HG03521 (cell line): ENCODE measurements around the gene BCLAF1.

Experiments
- ATAC-seq: cut with Tn5 transposase; IDR thresholded peaks from one replicate; pipeline ENCODE4 v1.9.1; 2021; ENCODE audit warnings: mild to moderate bottlenecking, moderate library complexity; ENCODE audit not compliant: unreplicated experiment

Gene BCLAF1

DNA sequence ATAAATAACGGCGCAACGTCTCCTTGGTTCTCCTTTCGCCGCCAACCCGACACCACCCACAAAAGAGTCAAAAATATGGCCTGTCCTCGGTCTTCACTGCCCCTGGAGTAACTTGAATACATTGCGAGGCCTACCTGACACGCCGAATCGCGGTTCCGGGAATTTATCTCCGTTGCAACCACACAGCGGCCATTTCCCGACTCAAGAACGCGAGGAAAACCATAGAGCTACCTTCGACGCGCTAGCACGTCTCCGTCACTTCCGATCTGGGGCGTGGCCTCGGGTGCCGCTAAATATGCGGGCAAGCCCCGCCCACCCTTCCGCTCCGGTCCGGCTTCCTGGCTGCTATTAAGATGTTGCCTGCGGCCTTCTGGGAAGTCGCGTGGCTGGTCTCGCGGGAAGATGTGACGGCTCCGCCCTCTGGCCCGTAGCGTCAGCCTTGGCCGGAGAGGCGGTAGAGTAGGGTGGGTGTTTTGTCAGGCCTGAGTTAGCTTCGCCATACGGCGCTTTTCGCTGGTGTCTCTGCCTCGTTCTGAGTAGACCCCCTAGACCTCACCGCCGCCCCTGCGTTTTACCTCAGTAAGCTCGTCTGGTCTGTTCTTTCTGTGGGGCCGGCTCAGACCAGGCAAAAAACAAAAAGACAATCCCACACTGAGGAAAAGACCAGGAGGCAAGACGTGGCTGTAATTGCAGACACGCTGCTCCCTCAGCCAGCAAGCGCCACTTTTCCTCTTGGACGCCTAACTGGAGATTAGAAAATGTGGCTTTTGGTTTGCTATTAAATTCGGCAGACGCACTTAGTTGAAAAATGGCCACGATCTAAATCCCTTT, at the start of gene BCLAF1:
Gene BCLAF1, minus strand, starts transcription at position 268 of the 831 bp plus-strand sequence. CDS start 9,980 bp downstream, outside the sequence.
- peak; percentile 86 for ATAC-seq

- ATAC-seq: no peak
Measured at GRCh38 chr6:136338486-136338885, 48.8 kb upstream of the BCLAF1 start.

GRCh38 chr6:136337606-136338005, 48.0 kb upstream of the BCLAF1 start:
- ATAC-seq: no peak

- ATAC-seq: no peak
Measured at GRCh38 chr6:136337121-136337520, 47.5 kb upstream of the BCLAF1 start.

DNA sequence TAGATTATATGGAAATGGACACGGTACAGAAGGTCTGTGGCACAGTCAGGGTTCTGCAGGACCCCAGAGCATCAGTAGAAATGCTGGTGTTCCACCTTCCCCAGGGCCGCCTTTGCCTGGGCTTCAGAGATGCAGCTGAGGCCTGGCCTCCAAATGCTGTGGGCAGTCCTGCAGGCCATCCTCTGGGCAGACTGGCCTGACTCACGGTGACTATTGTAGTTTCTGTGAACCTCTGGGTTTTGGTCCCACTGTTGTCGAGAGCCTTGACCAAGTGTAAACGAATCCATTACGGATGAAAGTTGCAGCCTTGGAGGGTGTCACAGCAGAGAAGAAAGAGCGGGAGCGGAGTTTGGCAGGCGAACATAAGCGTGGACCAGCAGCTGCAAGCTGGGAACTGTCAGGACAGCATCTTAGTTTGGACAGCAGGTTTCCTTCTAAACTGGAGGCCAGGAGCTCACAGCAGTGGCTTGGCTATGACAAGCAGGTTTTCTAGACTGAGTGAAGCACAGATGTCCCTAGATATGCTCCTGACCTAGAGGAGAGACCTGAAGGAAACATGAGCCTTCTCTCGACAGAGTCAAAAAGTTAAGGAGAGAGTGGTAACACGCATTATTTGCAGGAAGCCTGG, 46.2 kb upstream of the BCLAF1 start:
- ATAC-seq: no peak

DNA sequence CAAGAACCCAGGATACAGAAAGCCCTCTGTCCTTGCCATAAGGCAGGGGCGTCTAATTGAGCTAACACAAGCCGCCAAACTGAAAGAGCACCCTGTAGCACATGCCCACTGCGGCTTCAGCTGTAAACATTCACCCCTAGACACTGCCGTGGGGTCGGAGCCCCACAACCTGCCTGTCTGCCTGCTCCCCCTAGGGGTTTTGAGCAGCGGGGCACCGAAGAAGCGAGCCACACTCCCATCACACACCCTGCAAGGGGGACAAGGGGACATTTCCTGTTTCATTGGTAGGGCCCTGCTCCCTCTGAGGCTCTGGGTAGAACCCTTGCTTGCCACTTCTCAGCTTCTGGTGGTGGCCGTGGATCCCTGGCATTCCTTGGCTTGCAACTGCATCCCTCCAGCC, 45.2 kb upstream of the BCLAF1 start:
- ATAC-seq: no peak

DNA sequence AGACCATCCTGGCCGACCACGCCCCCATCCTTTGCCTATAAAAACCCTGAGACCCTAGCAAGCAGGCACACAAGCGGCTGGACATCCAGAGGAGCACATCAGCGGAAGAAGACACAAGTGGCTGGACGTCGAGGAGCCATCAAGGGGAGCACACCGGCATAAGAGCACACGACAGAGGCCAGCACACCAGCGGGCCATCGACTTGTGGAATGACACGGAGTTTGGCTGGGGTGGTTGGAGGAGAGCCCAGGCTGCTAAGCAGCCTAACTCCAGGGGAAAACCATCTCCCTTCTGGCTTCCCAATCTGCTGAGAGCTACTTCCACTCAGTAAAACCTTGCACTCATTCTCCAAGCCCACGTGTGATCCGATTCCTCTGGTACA, 44.8 kb upstream of the BCLAF1 start:
- no peak for ATAC-seq

DNA sequence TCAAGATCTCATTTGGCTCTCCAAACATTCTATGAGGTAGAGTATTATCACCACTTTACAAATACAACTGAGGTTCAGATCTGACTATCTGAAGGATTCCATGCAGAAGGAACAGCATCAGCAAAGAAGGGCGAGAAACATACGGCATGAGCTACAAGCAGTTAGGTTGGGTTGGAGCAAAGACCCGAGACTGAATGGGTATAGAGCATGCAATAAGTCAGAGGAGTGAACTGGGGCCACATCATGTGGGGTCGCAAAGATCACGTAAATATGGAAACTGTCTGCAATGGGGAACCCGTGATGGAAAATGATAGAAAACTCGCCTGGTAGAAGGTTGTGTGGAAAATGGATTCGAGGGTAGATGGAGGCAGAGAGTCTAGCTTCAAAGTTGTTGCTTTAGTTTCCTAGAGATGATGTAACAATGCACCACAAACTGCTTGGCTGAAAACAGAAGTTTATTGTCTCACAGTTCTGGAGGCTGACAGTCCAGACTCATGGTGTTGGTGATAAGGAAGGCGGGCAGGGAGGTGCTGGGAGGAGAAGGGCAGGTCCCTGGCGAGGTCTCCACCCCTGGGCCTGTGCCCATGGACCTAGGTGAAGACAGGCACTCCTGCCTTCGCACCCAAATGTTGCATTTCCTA, 44.3 kb upstream of the BCLAF1 start:
- no peak for ATAC-seq

GRCh38 chr6:136331461-136331860, 41.8 kb upstream of the BCLAF1 start:
- ATAC-seq: no peak

DNA sequence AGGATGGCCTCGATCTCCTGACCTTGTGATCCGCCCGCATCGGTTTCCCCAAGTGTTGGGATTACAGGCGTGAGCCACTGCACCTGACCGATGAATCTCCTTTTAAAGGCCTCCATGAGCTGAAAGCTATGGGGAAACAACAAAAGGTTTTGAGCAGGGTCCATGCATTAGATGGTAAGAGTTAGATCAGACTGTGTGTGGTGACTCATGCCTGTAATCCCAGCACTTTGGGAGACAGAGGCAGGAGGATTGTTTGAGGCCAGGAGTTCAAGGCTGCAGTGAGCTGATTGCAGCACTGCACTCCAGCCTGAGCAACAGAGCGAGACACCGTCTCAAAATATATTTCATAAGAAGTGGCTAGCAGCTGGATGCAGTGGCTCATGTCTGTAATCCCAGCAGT, 41.0 kb upstream of the BCLAF1 start:
- ATAC-seq: no peak

GRCh38 chr6:136326038-136326553, 36.5 kb upstream of the BCLAF1 start:
- no peak for ATAC-seq

DNA sequence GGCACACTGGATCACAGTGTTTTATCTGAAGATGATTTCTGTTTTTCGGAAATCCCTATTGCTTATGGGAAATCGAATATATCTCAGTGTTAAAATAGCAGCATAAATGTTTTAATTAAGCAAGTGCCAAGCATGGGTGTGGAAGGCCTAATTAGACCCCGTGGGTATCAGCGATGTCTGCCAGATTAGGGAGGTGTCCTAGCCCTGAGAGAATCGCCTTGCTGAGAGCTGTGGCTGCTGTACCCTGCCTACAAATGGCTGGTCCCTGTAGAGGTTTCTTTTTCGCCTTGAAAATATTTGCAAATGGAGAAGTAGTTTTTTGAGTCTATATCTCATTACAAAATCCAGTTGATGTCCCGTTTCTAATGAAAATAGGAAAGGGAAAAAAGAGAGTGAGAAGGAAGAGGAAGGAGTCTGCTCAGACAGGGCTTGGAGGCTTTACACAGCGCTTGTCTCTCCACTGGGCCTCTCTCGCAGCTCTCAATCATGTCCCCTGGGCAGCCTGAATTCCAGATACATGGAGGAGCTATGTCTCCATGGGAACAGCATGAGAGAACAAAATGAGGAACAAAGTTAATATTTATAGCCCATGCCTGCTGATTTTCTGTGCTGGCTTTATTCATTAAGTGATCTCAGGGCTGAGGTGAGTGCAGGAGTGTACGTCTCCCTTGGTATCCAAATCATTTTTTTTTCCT, 35.2 kb upstream of the BCLAF1 start:
- no peak for ATAC-seq

GRCh38 chr6:136323431-136324112, 33.9 kb upstream of the BCLAF1 start:
- no peak for ATAC-seq

DNA sequence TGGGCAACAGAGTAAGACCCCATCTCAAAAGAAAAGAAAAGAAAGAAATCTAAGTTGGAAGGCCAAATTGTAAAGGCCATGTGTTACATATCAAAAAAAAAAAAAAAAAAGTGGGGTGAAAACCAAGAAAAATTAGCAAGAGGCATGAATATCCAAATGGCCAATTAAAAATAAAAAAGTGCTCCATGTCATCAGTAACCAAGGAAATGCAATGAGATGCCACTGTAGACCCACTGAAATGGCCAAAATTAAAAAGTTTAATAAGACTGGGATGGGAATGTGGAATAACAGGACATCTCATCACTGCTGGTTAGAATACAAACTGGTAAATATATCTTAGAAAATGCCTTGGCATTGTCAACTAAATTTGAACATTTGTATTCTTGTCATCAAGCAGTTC, 30.1 kb upstream of the BCLAF1 start:
- no peak for ATAC-seq

GRCh38 chr6:136318676-136319075, 29.0 kb upstream of the BCLAF1 start:
- ATAC-seq: no peak

DNA sequence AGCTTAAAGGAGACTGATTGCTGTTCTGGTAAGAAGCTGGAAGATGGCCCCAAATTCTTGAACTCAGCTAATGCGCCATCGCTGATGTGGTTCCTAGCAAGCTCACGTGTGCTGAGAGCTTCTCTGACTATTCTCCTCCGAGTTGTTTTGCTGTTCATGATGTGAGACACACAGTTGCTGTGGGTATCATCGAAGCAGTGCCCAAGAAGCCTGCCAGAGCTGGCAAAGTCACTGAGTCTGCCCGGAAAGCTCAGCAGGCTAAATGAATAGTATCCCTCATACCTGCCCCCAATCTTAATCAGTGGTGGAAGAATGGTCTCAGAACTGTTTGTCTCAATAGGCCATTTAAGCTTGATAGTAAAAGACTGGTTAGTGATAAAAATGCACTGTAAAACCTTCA, 28.3 kb upstream of the BCLAF1 start:
- ATAC-seq: no peak

DNA sequence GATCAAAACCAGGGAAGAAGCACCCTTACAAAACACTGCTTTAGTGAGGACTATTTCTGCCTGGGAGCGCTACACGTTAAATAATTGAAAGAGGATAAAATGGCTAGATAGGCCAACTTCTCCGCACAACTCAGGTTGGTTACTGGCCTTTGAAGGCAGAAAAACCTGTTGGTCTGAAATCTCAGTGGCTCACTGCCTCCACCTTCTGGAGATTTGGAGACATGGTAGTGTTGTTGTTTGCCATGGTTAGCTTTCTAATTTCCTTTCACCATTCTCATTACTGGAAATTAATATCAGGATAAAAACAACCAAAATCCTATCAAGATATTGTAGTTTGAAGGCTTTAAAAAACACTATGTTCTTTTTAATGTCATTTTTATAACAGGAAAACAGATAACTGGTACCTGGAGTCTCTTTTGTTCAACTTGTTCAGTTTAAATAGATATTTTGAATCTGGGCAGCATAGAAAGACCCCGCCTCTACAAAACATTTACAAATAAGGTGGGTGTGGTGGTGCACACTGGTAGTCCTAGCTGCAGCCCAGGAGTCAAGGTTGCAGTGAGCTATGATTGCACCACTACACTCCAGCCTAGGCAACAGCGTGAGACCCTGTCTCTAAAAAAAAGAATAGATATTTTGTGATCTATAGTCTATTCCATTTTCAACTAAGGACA, 27.5 kb upstream of the BCLAF1 start:
- peak; percentile 69 for ATAC-seq

DNA sequence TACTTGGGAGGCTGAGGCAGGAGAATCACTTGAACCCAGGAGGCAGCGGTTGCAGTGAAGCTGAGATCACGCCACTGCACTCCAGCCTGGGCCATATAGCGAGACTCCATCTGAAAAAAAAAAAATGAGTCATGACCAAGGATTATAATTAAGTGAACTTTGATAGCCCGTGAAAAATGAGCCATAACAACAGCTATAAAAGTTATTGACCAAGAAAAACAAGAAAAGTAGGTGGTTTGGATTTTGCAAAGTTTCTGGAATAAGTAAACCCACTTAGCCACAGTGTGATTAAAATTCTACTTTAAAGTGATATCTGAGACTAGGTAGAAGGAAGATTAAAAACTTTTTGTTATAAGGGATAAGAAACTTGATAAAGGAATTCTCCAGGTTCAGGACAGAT, 25.9 kb upstream of the BCLAF1 start:
- ATAC-seq: no peak

GRCh38 chr6:136312975-136313374, 23.3 kb upstream of the BCLAF1 start:
- ATAC-seq: no peak

DNA sequence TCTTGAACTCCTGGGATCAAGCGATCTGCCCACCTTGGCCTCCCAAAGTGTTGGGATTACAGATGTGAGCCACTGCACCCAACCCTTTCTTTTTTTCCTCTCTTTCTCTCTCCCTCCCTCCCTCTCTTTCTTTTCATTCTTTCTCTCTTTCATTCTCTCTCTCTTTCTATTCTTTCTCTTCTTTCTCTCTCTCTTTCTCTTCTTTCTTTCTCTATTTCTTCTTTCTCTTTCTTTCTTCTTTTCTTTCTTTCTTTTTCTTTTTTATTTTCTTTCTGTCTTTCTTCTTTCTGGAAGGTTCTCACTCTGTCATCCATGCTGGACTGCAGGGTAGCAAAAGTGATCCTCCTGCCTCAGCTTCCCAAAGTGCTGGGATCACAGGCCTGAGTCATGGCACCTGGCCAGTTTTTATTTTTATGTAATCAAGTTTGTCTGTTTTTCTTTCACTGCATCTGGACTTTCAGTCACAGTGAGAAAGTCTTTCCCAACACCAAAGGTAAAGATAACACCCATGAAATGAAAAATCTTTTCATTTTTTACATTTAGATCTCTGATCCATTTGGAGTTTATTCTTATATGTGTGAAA, 20.2 kb upstream of the BCLAF1 start:
- no peak for ATAC-seq
